DMS153 treated with DMSO at 0.1 percent for 48 hours (cell line): Measurements from ENCODE around the gene RAD9A.

Experiments used
- DNase-seq: peaks from one replicate; lab custom pipeline; 2025; ENCODE audit not compliant: unreplicated experiment; lab: John Stamatoyannopoulos, UW

Gene RAD9A

GRCh38 chr11:67407688-67408163, 15.9 kb downstream of the RAD9A start:
- no peak for DNase-seq

- no peak for DNase-seq
These were observed 16.8 kb downstream of the RAD9A start for GRCh38 chr11:67408437-67409200.

- no peak for DNase-seq
These were observed 17.5 kb downstream of the RAD9A start for GRCh38 chr11:67409261-67409666.

DNA sequence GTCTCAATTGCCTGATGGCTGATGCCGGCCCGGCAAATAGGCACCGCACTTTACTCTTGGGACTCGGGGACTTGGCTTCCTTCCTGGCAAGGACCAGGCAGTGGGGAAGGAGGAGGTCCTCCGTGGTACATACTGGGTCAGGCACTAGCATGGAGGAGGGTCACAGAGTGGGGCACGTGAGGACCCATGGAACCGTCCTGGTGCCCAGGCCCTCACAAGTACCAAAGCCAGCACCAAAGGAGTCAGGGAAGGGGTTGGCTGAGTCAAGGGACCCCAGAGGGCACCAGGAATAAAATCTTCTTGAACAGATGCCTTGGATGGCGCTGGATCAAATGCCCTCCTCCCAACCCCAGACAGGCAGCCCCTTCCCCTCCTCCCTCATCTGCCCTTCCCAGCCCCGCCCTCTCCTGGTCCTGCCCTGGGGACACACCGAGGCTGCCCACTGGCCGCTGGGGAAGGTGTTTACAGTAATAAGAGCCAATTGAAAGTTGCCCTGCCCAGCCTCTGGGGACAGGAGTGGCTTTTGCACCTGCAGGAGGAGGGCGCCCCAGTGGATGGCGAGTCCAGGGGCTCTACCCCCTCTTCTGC, 18.1 kb downstream of the RAD9A start:
- DNase-seq, result peak; percentile 27

DNA sequence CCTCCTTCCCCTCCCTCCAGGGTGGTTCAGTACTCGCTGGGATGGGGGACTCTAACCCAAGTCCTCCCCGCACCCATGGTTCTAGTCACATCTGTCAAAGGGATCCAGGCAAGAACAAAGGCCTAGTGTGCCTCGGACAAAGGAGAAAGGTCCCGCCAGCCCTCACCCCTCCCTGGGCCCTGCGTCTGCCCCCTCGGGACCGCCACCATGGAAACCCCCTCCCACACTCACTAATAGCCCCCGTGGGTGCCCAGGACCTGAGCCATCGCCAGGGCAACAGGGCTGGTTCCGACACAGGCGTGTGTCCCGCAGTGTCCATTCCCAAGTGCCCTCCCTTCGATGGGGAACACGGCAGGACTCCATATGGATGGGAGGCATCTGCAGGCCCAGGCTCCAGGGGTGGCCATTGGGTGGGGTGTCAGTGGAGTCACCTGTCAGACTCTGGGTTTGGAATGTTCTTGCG, 18.6 kb downstream of the RAD9A start:
- DNase-seq, result no peak

- DNase-seq, result no peak
These were observed 19.4 kb downstream of the RAD9A start for GRCh38 chr11:67410984-67411784.

GRCh38 chr11:67411785-67412152, 20.0 kb downstream of the RAD9A start:
- no peak for DNase-seq

DNA sequence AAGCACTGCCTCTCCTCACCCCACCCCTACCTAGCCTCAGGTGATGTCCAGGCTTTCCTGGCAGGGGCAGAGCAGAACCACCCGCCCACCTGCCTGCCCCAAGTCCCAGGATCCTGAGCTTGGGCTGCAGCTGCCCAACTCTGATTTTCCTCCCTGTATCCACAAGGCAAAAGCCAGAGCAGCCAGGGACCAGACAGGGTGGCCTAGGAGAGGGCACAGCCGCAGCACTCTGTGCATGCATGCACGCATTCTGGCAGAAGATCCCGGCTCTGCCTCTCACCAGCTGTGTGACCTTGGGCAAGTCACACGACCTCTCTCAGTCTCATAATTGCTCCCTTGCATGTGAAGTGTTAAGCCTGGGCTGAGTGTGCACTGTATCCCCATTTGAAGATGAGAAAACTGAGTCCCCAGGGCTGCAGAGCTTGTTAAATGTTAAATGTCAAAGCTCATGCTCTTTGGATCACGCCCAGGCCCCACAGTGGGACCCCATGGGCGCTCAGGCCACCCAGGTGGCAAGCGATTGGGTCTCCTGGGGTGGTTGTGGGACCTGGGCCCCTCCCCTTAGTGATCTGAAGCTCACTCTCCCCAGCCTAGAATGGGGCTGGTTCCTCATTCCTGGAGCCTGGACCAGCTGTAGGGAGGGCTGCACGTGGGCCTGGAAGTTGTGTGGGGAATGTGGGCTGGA, 20.9 kb downstream of the RAD9A start:
- DNase-seq, result no peak

GRCh38 chr11:67413266-67413849, 21.6 kb downstream of the RAD9A start:
- DNase-seq, result no peak

GRCh38 chr11:67415501-67416304, 23.9 kb downstream of the RAD9A start, which contains the start of gene CARNS1:
TSS of gene CARNS1 (plus strand) at chr11:67415678. CDS start at chr11:67416200, 522 bp downstream.
- DNase-seq, result no peak

- peak; percentile 34 for DNase-seq
These were observed 24.9 kb downstream of the RAD9A start for GRCh38 chr11:67416416-67417335.

- no peak for DNase-seq
These were observed 25.6 kb downstream of the RAD9A start for GRCh38 chr11:67417425-67417824.

DNA sequence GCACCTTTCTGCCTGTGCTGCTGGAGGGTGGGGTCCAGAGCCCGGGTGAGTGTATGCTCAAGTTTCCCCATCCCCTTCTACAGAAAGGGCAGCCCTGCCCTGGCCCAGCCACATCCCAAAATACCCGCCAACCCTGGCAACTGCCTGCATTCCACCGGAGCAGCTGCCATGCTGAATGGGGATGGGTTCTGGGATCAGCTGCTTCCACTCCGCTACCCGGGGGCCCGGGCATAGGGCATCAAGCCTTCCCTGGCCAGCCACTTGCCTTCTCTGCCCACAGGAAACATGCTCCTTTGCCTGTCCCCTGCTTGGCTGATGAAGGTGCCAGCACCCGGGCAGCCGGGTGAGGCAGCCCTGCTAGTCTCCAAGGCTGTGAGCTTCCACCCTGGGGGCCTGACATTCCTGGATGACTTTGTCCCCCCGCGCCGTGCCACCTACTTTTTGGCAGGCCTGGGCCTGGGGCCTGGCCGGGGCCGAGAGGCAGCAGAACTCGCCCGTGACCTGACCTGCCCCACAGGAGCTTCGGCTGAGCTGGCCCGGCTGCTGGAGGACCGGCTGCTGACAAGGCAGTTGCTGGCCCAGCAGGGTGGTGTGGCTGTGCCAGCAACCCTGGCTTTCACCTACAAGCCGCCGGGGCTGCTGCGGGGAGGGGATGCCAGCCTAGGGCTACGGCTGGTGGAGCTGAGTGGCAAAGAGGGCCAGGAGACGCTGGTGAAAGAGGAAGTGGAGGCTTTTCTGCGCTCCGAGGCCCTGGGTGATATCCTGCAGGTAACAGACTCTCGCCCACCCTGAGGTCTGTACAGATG, 26.9 kb downstream of the RAD9A start:
- DNase-seq, result no peak

DNA sequence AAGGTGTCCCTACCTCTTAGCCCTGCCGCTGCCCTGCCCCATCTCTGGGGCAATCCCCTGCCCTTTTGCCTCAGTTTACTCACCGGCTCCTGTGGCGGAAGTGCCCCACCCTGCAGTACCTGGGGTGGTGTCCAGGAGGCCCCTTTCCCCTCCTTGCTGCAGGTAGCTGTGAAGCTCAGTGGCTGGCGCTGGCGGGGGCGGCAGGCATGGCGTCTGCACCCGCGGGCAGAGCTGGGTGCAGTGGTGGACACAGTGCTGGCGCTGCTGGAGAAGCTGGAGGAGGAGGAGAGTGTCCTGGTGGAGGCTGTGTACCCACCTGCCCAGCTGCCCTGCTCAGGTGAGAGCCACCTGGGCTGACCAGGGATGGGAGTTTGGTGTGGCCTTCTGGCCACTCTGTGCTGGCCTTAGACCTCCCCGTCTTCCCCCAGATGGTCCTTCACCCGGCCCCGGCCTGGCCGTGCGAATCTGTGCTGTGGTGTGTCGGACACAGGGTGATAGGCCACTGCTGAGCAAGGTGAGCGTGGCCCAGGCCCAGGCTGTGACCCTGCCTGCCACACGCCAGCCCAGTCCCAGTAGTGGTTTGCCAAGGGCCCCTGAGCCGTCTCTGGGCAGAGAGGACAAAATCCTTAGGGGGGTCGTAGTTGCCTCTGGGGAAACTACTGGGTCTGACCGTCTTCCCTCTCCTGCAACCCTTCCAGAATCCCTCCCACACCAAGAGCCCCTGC, 27.7 kb downstream of the RAD9A start:
- no peak for DNase-seq

- DNase-seq, result no peak
These were observed 28.4 kb downstream of the RAD9A start for GRCh38 chr11:67420147-67420645.

GRCh38 chr11:67420646-67421429, 29.1 kb downstream of the RAD9A start:
- peak; percentile 88 for DNase-seq
